Glutamatergic neuron (in vitro differentiated cells): Measurements from ENCODE around the gene PPP2R2C. TPM values are rescaled to one million over a fixed set of nuclear protein-coding genes. Genes with fewer than 3 reads are reported as not detected.

Experiments
- DNase-seq: peaks from one replicate; pipeline ENCODE4 v3.0.0; 2022
- H3K27ac Mint-ChIP-seq: one replicate; pipeline ENCODE4 v1.8.0; 2020; ENCODE audit warnings: mild to moderate bottlenecking, mixed read lengths, inconsistent platforms; ENCODE audit not compliant: unreplicated experiment
- H3K27me3 Mint-ChIP-seq: one replicate; pipeline ENCODE4 v1.8.0; 2020; ENCODE audit warnings: mild to moderate bottlenecking, moderate library complexity, mixed read lengths, inconsistent platforms; ENCODE audit not compliant: unreplicated experiment
- H3K36me3 Mint-ChIP-seq: one replicate; pipeline ENCODE4 v1.8.0; 2020; ENCODE audit warnings: mild to moderate bottlenecking, mixed read lengths, inconsistent platforms; ENCODE audit not compliant: unreplicated experiment
- H3K4me1 Mint-ChIP-seq: one replicate; pipeline ENCODE4 v1.8.0; 2020; ENCODE audit warnings: mild to moderate bottlenecking, low read depth, mixed read lengths, inconsistent platforms; ENCODE audit not compliant: unreplicated experiment
- H3K4me3 Mint-ChIP-seq: one replicate; pipeline ENCODE4 v1.8.0; 2020; ENCODE audit warnings: mild to moderate bottlenecking, mixed read lengths, inconsistent platforms; ENCODE audit not compliant: unreplicated experiment
- H3K9me3 Mint-ChIP-seq: one replicate; pipeline ENCODE4 v1.8.0; 2020; ENCODE audit warnings: mild to moderate bottlenecking, moderate library complexity, mixed read lengths, inconsistent platforms; ENCODE audit not compliant: unreplicated experiment
- CTCF ChIP-seq: fragments of 200-600 bp; sonication (generic); IDR thresholded peaks from one replicate; pipeline ENCODE4 v1.5.0; 2021; ENCODE audit not compliant: partially characterized antibody, unreplicated experiment
- total RNA-seq: library from RNA; stranded (reverse); fragmentation: NEBNext Ultra II Directional; extraction: Animal tissue kit (Norgen Biotek cat#: 25700); gene quantifications from one replicate; pipeline ENCODE4 v1.2.1, GENCODE V29; 2021; ENCODE audit not compliant: unreplicated experiment

PPP2R2C gene
- total RNA-seq, 1 donor from 2014 or later = 9.4 TPM

GRCh38 chr4:6368096-6368495 is 104.3 kb downstream of the PPP2R2C start:
- TF ChIP-seq CTCF = no peak
- peaks cover 24% of the 10 kb centered on the region for H3K4me1 Mint-ChIP-seq
- H3K27ac Mint-ChIP-seq = no peak overlapping the region
- H3K4me3 Mint-ChIP-seq = no peak overlapping the region
- peaks cover 2% of the 10 kb centered on the region for H3K9me3 Mint-ChIP-seq
- H3K27me3 Mint-ChIP-seq = peaks cover 4% of the 10 kb centered on the region
- H3K36me3 Mint-ChIP-seq = no peaks in the 10 kb centered on the region
- no peak for DNase-seq

GRCh38 chr4:6367371-6367851 is 105.0 kb downstream of the PPP2R2C start:
- Mint-ChIP-seq H3K27ac (no peak overlapping the region), H3K4me1 (peaks cover 24% of the 10 kb centered on the region), H3K36me3 (no peaks in the 10 kb centered on the region), H3K4me3 (peak overlapping the region; percentile 5), H3K9me3 (peaks cover 2% of the 10 kb centered on the region), H3K27me3 (peaks cover 4% of the 10 kb centered on the region)
- no peak for TF ChIP-seq CTCF
- no peak for DNase-seq

GRCh38 chr4:6366581-6366980 is 105.8 kb downstream of the PPP2R2C start:
- Mint-ChIP-seq H3K27me3 (peaks cover 4% of the 10 kb centered on the region), H3K4me1 (peaks cover 24% of the 10 kb centered on the region), H3K4me3 (no peak overlapping the region), H3K27ac (no peak overlapping the region), H3K9me3 (peaks cover 2% of the 10 kb centered on the region), H3K36me3 (no peaks in the 10 kb centered on the region)
- TF ChIP-seq CTCF = no peak
- DNase-seq = no peak

GRCh38 chr4:6365545-6366086 is 106.8 kb downstream of the PPP2R2C start:
- no peak for DNase-seq
- TF ChIP-seq CTCF = no peak
- peak overlapping the region; percentile 34 for H3K27ac Mint-ChIP-seq

GRCh38 chr4:6364581-6364980 is 107.8 kb downstream of the PPP2R2C start:
- Mint-ChIP-seq H3K27me3 (peaks cover 4% of the 10 kb centered on the region), H3K27ac (no peak overlapping the region), H3K4me3 (no peak overlapping the region), H3K4me1 (peaks cover 25% of the 10 kb centered on the region), H3K36me3 (no peaks in the 10 kb centered on the region), H3K9me3 (peaks cover 4% of the 10 kb centered on the region)
- DNase-seq = no peak
- TF ChIP-seq CTCF = no peak

More at GRCh38 chr4:6365545-6366086, 106.8 kb downstream of the PPP2R2C start:
- Mint-ChIP-seq H3K4me3 (peak overlapping the region; percentile 4), H3K36me3 (no peaks in the 10 kb centered on the region), H3K27me3 (peaks cover 4% of the 10 kb centered on the region), H3K9me3 (peaks cover 4% of the 10 kb centered on the region), H3K4me1 (peaks cover 24% of the 10 kb centered on the region)
